ENCODE measurements around the gene CDKN2AIPNL.
"Not testable (repeated sequence)": the region's sequence is repeated elsewhere in the genome, so short reads cannot be mapped to it uniquely, and the experiment has no call there.

Gene CDKN2AIPNL

DNA sequence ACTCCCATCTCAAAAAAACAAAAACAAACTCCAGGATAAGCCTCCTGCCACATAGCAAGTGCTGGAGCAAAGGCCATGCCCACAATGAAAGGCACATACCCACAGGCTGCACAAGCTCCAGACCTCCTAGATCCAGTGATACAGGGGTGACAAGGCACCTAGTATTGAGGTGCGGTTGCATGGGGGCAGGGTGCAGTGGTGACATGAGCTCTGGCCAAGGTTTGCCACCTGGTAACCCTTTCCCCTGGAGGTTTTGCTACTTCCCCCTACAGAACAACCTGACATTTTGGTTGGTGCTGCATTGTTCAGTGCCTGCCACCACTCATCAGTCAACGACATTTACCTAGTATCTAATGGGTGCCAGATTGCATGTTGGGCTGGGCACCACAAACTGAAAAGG is 14.5 kb downstream of the CDKN2AIPNL start:
- DNase-seq = no peak

DNA sequence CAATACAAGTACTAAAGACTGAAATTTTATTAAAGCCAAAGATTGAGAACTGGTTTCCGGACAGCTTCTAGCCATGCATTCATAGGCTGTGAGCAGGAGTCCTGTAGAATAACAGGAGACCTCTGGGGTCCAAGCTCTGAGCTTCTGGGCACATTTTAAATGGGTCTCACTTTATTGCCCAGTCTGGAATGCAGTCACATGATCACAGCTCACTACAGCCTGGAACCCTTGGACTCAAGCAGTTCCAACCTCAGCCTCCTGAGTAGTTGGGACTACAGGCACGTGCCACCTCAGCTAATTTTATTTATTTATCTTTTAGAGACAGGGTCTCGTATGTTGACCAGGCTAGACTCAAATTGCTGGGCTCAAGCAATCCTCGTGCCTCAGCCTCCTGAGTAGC is 15.4 kb downstream of the CDKN2AIPNL start:
- DNase-seq = no peak

DNA sequence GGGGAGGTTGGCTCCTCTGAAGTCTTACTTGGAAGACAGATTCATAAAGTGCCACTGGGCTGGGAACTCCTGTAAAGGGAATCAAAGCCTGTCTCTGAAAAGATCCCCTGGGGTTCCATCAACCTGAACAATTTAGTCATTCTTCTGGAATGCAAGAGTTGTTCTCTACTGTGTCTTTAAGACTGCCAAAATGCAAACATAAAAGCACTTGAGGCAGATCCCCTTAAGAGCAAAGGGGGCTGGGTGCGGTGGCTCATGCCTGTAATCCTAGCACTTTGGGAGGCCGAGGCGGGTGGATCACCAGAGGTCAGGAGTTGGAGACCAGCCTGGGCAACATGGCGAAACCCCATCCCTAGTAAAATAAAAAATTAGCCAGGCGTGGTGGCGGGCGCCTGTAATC is 16.7 kb downstream of the CDKN2AIPNL start:
- DNase-seq = no peak

DNA sequence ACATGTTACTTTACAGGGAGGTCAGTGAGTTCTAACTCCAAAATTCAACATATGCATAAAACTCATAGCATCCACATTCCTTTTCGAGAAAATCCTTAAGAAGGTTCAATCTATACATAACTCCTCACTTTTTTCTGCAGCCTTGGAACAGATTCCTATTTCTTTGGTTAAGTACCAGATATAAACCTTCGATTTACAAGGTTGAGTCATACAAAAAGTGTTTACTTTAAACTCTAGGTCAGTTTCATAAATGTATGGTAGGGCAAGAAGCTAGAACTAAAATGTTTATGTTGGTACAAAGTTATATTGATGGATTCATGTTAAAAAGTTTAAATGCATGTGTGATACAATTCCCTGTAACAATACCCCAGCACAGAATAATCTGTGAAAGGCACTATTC is 19.4 kb downstream of the CDKN2AIPNL start:
- no peak for DNase-seq

DNA sequence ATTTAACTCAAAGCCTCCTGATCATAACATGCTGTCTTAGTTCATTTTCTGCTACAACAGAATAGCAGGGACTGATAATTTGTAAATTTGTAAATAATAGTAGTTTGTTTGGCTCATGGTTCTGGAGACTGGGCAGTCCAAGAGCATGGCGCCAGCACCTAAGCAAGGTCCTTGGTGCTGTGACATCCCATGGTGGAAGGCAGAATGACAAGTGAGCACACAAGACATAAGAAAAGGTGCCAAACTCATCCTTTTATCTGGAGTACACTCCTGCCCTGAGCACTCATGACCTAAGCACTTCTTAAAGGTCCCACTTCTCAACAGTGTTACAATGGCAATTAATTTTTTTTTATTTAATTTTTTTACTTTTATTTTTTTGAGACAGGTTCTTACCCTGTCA is 24.2 kb downstream of the CDKN2AIPNL start:
- DNase-seq = no peak

DNA sequence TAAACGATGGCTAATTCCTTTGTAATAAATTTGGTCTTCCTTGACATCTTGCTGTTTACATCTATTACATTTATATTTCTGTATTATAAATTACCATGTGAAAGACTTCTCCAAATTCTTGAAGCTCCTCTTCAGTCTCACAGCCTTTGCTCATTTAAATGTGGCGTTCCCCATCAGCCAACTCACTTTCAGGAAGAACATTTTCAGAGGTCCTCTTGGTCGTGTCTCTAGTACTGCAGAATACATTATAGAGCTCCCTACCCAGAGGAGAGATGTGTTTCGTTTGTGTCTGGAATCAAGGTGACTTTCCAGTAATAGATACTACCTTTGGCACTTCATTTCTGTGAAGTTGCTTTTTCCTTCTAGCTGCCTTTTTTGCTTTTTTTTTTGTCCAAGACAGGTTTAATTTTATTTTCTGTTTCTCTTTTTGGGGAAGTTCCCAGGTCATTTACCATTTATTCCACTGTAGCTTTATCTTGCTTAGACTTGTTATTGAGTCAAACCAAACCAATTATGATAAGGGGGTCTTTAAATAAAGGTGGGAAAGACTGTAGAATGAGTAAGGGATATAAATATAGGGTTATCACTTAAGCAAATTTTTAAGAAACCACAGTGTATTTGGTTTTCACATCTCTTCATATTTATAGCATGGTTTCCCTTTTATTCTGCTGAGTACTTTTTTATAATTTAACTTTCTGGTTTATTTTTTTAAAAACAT is 27.5 kb downstream of the CDKN2AIPNL start:
- DNase-seq = no peak

DNA sequence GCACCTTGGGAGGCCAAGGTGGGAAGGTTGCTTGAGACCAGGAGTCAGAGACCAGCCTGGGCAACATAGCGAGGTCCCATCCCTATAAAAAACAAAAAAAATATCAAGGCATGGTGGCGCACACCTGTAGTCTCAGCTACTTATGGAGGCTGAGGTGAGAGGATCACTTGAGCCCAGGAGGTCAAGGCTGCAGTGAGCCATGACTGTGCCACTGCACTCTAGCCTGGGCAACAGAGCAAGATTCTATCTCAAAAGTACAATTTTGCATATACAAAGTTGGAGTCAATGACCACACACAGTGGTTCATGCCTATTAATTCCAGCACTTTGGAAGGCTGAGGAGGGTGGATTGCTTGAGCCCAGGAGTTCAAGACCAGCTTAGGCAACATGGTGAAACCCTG is 29.5 kb downstream of the CDKN2AIPNL start:
- DNase-seq = not testable (repeated sequence)

DNA sequence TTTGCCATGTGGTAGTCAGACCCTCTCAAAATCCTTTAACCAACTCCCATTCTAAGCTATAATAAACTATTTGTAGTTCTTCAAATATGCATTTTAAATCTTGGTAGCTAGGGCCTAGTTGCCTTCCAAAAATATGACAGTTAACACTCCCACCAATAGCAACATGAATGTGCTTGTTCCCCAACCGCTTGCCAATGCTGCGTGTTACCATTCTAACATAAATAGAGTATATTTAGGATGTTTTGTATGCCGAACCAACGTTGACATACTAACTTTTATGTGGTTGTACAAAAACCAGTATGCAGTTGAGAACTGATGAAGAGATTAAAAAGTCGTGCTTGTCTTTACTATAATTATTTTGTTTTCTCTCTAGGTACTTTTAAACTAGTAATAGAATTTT is 31.3 kb downstream of the CDKN2AIPNL start:
- no peak for DNase-seq

DNA sequence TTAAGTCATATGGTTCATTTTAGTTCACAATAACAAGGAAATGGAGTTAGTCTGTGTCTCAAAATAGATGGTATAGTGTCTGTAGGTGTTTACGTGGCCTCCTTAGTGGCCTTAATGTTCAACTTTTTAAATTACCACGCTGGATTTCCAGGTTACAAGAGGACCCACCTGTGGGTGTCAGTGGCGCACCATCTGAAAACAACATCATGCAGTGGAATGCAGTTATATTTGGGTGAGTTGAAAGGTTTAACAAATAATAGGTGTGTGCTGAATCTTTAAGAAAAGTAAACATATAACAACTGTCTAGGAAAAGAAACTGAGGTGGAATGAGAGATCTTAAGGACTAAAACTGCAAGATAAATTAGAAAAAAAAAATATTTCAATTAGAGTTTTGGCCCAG is 37.4 kb downstream of the CDKN2AIPNL start:
- no peak for DNase-seq

DNA sequence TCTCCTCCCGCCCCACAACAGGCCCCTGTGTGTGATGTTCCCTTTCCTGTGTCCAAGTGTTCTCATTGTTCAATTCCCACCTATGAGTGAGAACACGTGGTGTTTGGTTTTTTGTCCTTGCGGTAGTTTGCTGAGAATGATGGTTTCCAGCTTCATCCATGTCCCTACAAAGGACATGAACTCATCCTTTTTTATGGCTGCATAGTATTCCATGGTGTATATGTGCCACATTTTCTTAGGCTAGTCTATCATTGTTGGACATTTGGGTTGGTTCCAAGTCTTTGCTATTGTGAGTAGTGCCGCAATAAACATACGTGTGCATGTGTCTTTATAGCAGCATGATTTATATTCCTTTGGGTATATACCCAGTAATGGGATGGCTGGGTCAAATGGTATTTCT is 38.0 kb downstream of the CDKN2AIPNL start:
- not testable (repeated sequence) for DNase-seq

DNA sequence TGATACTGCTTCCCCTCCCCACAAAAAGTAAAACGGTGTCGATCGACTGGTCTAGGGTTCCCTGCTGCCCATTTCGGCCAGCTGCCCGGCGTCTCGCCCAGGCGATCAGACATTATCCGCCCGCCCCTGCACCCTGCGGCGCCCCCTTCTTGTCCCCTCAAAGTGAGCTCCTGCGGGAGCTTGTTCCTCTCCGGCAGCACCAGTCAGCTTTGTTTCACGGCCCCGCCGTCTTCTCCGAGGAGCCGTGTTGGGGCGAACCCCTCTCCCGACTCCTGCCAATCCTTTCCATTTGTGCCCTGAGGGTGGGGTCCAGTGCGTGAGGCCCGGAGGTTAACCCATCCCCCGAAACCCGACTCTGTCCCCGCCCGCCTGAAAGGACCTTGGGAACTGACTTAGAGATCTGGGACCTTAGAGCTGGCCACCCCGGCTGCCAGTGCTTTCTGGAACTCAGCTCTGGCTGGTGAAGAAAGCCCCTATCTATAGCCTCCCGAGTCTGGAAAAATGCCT is 39.8 kb downstream of the CDKN2AIPNL start:
- peak; percentile 33 for DNase-seq

DNA sequence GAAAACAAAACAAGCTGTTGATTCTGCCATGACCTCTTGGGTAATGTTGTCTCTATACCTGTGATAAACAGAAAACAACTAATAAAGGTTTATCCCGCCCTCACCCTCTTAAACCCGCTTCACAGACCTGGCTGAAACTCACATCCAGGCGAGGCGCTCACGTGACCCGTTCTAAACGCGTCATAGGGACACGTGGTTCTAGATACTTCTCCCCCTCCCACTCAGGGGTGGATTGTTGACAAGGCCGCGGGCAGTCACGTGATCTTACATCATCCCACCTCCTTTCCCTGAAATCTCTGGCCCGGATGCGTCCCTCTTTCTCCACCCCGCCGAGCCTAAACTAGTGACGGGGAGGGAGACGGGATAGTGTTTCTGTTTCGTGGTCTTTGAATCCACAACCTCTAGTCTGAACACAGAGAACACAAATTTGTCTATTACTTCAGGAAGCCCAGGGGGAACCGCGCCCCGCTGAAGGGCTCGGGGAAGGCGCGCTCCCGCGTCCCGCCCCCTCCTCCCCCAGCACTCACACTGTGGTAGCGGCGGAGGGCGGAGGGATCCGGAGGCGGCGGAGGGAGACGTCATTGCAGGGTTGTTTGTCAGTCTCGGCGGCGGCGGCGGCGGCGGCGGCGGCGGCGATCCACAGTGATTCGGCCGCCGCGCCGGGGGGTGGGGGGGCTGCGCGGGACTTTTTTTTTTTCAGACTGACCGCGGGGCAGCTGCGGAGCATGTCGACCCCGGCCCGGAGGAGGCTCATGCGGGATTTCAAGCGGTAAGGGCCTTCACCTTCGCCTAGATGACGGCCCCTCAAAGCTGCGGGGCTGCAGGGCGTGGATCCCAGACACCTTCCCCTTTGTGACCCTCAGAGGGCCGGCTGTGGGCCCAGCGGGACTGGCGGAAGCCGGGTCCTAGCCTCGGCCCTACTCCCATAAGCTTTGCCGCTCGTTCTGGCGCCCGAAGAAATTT is 40.5 kb downstream of the CDKN2AIPNL start, which contains the start of gene UBE2B:
Gene UBE2B (plus strand): TSS at position 699 of the 963 bp plus-strand sequence. CDS start 27 bp downstream, at position 726.
- DNase-seq = peak; percentile 98

DNA sequence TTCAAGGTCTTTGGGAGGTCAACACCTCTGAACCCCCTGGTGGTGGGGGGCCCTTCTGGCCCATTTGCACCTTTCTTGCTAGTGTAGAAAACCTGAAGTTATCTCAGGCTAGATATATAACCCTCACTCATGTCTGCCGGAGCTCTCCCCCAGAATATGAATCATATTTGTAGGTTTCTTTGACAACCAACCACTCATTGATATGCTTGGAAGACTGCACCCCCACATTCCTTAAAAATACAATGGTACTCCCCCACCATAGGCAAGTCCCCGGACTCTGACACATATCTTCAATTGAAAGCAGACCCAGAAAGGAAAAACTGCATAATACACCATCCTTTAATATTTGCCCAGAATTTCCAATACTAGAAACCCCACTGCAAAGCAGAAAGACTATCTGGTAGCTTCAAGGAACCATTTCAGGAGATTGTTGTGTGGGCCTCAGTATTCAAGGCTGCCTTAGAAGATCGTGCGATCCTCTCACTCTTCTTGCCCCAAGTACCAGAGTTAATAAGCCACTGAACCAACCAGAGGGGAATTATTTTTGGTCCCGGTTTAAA is 41.3 kb downstream of the CDKN2AIPNL start:
- DNase-seq = no peak

DNA sequence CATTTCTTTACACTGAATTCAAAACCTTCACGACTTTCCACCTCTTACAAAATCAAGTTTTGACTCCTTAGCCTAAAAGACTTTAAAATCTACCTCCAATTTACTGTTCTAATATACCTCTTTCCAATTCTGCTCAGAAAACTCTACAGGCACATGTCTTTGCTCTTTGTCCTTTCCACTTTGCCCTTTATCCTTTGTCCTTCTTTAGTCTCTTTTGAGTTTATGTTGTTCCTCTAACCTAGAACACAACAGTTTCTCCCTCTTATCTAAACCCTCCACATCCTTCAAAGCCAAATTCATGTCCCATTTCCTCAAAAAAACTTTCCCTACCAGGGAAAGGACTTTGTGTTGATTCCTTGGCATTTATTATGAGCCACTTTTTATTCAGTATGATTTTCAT is 46.1 kb downstream of the CDKN2AIPNL start:
- DNase-seq = no peak

DNA sequence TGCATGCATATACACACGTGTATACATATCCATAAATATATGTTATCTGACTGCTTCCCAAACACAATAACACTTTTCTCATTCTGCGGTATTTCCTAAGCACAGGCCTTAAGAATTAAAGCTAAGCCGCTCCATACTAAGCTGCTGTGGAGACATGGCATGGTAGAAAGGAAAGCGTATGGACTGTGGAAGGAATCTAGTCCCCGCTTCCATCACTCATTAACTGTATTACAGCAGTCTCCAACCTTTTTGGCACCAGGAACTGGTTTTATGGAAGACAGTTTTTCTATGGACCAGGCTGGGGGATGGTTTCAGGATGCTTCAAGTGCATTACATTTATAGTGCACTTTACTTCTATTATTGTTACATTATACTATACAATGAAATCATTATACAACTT is 56.0 kb downstream of the CDKN2AIPNL start:
- no peak for DNase-seq

Measured in CD4-positive, alpha-beta T cell treated with Interleukin-15 for 1 hour (primary cell).